ENCODE data around the gene XIRP1. TPM values are rescaled to one million over a fixed set of nuclear protein-coding genes. Genes with fewer than 3 reads are reported as not detected.

The XIRP1 gene
- total RNA-seq, 2 donors from 2014 or later: not detected

DNA sequence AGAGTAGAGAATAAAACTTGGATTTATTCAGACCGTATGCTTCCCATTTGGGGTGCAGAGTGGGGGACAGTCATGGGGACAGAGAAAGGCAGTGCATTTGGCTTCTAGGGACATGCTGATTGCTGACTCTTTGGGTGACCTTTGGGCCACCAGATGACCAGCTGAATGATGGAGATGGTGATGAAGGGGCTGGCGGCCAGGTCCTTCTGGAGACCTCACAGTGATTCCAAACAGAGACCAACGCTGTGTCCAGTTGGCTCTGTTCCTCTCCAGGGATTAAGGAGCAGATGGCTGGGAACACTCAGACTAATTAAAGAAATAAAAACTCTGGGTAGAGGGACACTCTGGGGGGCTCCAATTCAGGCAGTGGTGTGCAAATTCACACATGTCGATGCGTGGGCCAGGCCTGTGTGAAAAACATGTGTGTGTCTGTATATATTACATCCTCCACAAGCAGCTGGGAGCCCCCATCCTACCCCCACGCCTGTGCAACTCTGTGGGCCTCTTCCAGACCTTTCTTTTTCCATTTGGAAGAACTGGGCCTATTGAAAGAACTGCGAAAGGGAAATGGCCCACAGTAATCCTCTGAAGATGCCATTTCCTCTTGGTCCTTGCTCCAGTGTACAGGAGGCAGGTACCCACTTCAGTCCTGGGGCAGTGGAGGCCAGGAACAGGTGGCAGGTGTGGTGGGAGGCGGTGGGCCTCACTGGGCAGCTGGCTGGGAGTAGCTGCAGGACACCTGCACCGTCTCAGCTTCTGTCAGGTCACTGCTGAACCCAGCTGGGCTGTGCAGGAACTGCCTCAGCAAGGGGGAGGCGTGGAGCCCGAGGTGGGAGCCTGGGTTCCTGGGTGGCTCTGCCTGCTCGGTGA lies 8.9 kb downstream of the XIRP1 start:
- no peaks in the 10 kb centered on the region for H3K9me3 Mint-ChIP-seq
- H3K27me3 Mint-ChIP-seq (ENCODE audit: insufficient read depth): peaks cover 21% of the 10 kb centered on the region
- Histone ChIP-seq H3K4me3 (ENCODE audit: low read length) (no peak overlapping the region), H3K36me3 (ENCODE audit: control insufficient read depth, insufficient read depth, low read length) (no peaks in the 10 kb centered on the region), H3K4me1 (ENCODE audit: control insufficient read depth, insufficient read depth, low read length) (peaks cover under 1% of the 10 kb centered on the region), H3K27me3 (ENCODE audit: control insufficient read depth, insufficient read depth, low read length, poor library complexity, severe bottlenecking) (peaks cover 14% of the 10 kb centered on the region), H3K9me3 (ENCODE audit: control insufficient read depth, low read length) (no peaks in the 10 kb centered on the region), H3K9ac (ENCODE audit: extremely low read depth, low read length, poor library complexity, severe bottlenecking) (no peak overlapping the region), H3K27ac (ENCODE audit: low read depth, low read length) (peak overlapping the region; percentile 38)
- TF ChIP-seq, protein P1, sequence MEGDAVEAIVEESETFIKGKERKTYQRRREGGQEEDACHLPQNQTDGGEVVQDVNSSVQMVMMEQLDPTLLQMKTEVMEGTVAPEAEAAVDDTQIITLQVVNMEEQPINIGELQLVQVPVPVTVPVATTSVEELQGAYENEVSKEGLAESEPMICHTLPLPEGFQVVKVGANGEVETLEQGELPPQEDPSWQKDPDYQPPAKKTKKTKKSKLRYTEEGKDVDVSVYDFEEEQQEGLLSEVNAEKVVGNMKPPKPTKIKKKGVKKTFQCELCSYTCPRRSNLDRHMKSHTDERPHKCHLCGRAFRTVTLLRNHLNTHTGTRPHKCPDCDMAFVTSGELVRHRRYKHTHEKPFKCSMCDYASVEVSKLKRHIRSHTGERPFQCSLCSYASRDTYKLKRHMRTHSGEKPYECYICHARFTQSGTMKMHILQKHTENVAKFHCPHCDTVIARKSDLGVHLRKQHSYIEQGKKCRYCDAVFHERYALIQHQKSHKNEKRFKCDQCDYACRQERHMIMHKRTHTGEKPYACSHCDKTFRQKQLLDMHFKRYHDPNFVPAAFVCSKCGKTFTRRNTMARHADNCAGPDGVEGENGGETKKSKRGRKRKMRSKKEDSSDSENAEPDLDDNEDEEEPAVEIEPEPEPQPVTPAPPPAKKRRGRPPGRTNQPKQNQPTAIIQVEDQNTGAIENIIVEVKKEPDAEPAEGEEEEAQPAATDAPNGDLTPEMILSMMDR (conservative IDR thresholded peaks at IDR 0.05): no peak
- 89 to 96% methylated on average over 3 to 12 of the region's 12 CpGs for WGBS, 2 experiments (ENCODE audit: insufficient coverage in 1 of 2, insufficient read length in 1 of 2)
- H3K27ac Mint-ChIP-seq: no peak overlapping the region
- DNase-seq: no peak
- no peak overlapping the region for H3K4me3 Mint-ChIP-seq
- H3K36me3 Mint-ChIP-seq (ENCODE audit: low read depth): no peaks in the 10 kb centered on the region
- H3K4me1 Mint-ChIP-seq: peaks cover 16% of the 10 kb centered on the region

- Mint-ChIP-seq H3K4me3 (peak overlapping the region; percentile 63), H3K9me3 (no peaks in the 10 kb centered on the region), H3K36me3 (ENCODE audit: low read depth) (no peaks in the 10 kb centered on the region), H3K27me3 (ENCODE audit: insufficient read depth) (peaks cover 21% of the 10 kb centered on the region), H3K4me1 (peaks cover 20% of the 10 kb centered on the region), H3K27ac (no peak overlapping the region)
- TF ChIP-seq, protein P1 (conservative IDR thresholded peaks at IDR 0.05): peak; percentile 23
- peaks cover 3% of the 10 kb centered on the region for H3K4me1 ChIP-seq (ENCODE audit: control insufficient read depth, insufficient read depth, low read length)
- 88 to 94% methylated on average over 4 to 7 of the region's 7 CpGs for WGBS, 2 experiments (ENCODE audit: insufficient coverage in 1 of 2, insufficient read length in 1 of 2)
- peaks cover 14% of the 10 kb centered on the region for H3K27me3 ChIP-seq (ENCODE audit: control insufficient read depth, insufficient read depth, low read length, poor library complexity, severe bottlenecking)
- H3K9me3 ChIP-seq (ENCODE audit: control insufficient read depth, low read length): no peaks in the 10 kb centered on the region
- no peak overlapping the region for H3K9ac ChIP-seq (ENCODE audit: extremely low read depth, low read length, poor library complexity, severe bottlenecking)
- no peaks in the 10 kb centered on the region for H3K36me3 ChIP-seq (ENCODE audit: control insufficient read depth, insufficient read depth, low read length)
- H3K27ac ChIP-seq (ENCODE audit: low read depth, low read length): no peak overlapping the region
- no peak for DNase-seq
- H3K4me3 ChIP-seq (ENCODE audit: low read length): peak overlapping the region; percentile 86
Observed at GRCh38 chr3:39181408-39182335, 10.7 kb downstream of the XIRP1 start.

DNA sequence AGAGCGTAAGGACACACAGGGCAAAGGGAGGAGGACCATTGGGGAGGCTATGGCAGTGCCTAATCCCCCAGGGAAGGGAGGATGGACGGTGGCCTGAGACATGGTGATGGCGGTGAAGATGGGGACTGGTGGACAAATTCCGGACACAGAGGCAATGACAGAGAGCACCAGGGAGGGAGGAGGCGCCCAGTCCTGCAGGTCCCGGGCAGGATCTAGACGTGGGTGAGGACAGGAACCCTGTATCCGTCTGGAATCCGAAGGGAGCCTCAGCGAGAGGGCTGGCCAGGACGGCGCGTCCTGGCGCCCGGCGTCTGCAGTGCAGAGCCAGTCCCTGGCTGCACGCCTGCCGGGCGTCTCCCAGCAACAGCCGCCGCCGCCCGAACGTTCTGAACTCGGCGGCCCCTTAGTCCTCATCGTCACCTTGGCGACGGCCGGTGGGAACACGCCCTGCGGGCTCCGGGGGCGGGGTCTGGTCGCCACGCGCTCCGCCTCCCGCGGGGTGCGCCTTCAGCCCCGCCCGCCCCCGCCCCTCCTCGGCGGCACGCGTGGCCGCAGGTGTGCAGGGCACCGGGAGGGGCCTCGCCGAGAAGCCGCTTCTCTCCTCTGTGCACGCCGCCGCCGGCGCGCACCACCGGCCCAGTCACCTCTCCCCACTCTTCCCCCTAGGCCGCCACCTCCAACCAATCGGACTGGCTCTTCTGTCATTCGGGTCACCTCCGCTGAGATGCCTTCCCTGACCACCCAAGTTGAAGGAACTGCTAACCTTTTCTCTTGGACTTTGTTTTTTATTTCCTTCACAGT lies 11.6 kb downstream of the XIRP1 start:
- H3K9me3 ChIP-seq (ENCODE audit: control insufficient read depth, low read length): no peaks in the 10 kb centered on the region
- H3K27me3 Mint-ChIP-seq (ENCODE audit: insufficient read depth): peaks cover 21% of the 10 kb centered on the region
- H3K27me3 ChIP-seq (ENCODE audit: control insufficient read depth, insufficient read depth, low read length, poor library complexity, severe bottlenecking): peaks cover 14% of the 10 kb centered on the region
- 3 to 12% methylated on average over 12 to 64 of the region's 64 CpGs for WGBS, 2 experiments (ENCODE audit: insufficient coverage in 1 of 2, insufficient read length in 1 of 2)
- H3K4me3 Mint-ChIP-seq: peak overlapping the region; percentile 63
- H3K4me1 ChIP-seq (ENCODE audit: control insufficient read depth, insufficient read depth, low read length): peaks cover 3% of the 10 kb centered on the region
- TF ChIP-seq, protein P1 (conservative IDR thresholded peaks at IDR 0.05): peak; percentile 50
- H3K4me1 Mint-ChIP-seq: peaks cover 20% of the 10 kb centered on the region
- no peaks in the 10 kb centered on the region for H3K36me3 ChIP-seq (ENCODE audit: control insufficient read depth, insufficient read depth, low read length)
- H3K9me3 Mint-ChIP-seq: no peaks in the 10 kb centered on the region
- H3K4me3 ChIP-seq (ENCODE audit: low read length): peak overlapping the region; percentile 86
- H3K27ac ChIP-seq (ENCODE audit: low read depth, low read length): peak overlapping the region; percentile 19
- H3K36me3 Mint-ChIP-seq (ENCODE audit: low read depth): no peaks in the 10 kb centered on the region
- H3K27ac Mint-ChIP-seq: peak overlapping the region; percentile 76
- peak; percentile 95 for DNase-seq
- H3K9ac ChIP-seq (ENCODE audit: extremely low read depth, low read length, poor library complexity, severe bottlenecking): peak overlapping the region; percentile 9

Measured in endodermal cell (in vitro differentiated cells).